GM23338 (cell line): ENCODE measurements around the gene APBB3.

ENCODE experiments used
- CREB1 ChIP-seq: fragments of 250-450 bp; sonication (Bioruptor Pico); IDR thresholded peaks from 2 replicates; pipeline ENCODE4 v1.5.0; 2020; ENCODE audit warnings: low read depth, mild to moderate bottlenecking, moderate library complexity
- ETS1 ChIP-seq: IDR thresholded peaks from 2 replicates; pipeline ENCODE4 v1.6.1; 2016; ENCODE audit warnings: antibody characterized with exemption
- EZH2 ChIP-seq: fragments of 200-600 bp; sonication (generic); IDR thresholded peaks from one replicate; pipeline ENCODE4 v1.8.0; 2017; ENCODE audit warnings: antibody characterized with exemption, mild to moderate bottlenecking, low read depth; ENCODE audit not compliant: unreplicated experiment
- EZH2phosphoT487 ChIP-seq: fragments of 200-600 bp; sonication (generic); IDR thresholded peaks from one replicate; pipeline ENCODE4 v1.8.1; 2018; ENCODE audit warnings: antibody characterized with exemption; ENCODE audit not compliant: unreplicated experiment
- POLR2AphosphoS5 ChIP-seq: IDR thresholded peaks from 2 replicates; pipeline ENCODE4 v1.6.1; 2016; ENCODE audit warnings: antibody characterized with exemption, low read depth
- TF ChIP-seq, protein P1 (sequence below), 2 experiments: fragments of 200-600 bp in 1 of 2; sonication (generic) in 1 of 2; conservative IDR thresholded peaks; 2 replicates each; pipeline versions ENCODE4 v1.5.1 to v1.6.1; 2016 to 2017; ENCODE audit warnings: antibody characterized with exemption in 2 of 2, low read depth in 2 of 2, mild to moderate bottlenecking in 2 of 2, moderate library complexity in 1 of 2

DNA sequence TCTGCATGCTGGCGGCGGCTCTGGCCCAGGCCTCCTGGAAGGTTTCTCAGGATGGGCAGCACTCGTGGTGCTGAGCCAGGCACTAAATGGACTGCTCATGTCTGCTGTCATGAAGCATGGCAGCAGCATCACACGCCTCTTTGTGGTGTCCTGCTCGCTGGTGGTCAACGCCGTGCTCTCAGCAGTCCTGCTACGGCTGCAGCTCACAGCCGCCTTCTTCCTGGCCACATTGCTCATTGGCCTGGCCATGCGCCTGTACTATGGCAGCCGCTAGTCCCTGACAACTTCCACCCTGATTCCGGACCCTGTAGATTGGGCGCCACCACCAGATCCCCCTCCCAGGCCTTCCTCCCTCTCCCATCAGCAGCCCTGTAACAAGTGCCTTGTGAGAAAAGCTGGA is 3.5 kb upstream of the APBB3 start:
- TF ChIP-seq CREB1 (no peak), EZH2phosphoT487 (no peak), EZH2 (no peak), ETS1 (no peak), POLR2AphosphoS5 (no peak)
- TF ChIP-seq, protein P1, sequence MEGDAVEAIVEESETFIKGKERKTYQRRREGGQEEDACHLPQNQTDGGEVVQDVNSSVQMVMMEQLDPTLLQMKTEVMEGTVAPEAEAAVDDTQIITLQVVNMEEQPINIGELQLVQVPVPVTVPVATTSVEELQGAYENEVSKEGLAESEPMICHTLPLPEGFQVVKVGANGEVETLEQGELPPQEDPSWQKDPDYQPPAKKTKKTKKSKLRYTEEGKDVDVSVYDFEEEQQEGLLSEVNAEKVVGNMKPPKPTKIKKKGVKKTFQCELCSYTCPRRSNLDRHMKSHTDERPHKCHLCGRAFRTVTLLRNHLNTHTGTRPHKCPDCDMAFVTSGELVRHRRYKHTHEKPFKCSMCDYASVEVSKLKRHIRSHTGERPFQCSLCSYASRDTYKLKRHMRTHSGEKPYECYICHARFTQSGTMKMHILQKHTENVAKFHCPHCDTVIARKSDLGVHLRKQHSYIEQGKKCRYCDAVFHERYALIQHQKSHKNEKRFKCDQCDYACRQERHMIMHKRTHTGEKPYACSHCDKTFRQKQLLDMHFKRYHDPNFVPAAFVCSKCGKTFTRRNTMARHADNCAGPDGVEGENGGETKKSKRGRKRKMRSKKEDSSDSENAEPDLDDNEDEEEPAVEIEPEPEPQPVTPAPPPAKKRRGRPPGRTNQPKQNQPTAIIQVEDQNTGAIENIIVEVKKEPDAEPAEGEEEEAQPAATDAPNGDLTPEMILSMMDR (conservative IDR thresholded peaks at IDR 0.05; ENCODE audit: low read depth in 2 of 2), result no peak
